GM18520 (cell line): ENCODE results near the gene GATAD2B.

ENCODE experiments used
- ATAC-seq: cut with Tn5 transposase; IDR thresholded peaks from one replicate; pipeline ENCODE4 v1.9.1; 2021; ENCODE audit not compliant: unreplicated experiment

Gene GATAD2B

GRCh38 chr1:153922972-153923925 lies at the start of gene GATAD2B:
GATAD2B (minus strand) TSS chr1:153922972; CDS start chr1:153828347, 94,625 bp downstream.
- peak; percentile 95 for ATAC-seq

GRCh38 chr1:153970346-153970745 lies 47.6 kb upstream of the GATAD2B start:
- ATAC-seq = no peak

- no peak for ATAC-seq
These were observed 46.2 kb upstream of the GATAD2B start for GRCh38 chr1:153968972-153969371.

GRCh38 chr1:153968408-153968807 lies 45.6 kb upstream of the GATAD2B start:
- no peak for ATAC-seq

- no peak for ATAC-seq
These were observed 45.2 kb upstream of the GATAD2B start for GRCh38 chr1:153968000-153968363.

GRCh38 chr1:153967107-153967999 lies 44.6 kb upstream of the GATAD2B start, which contains the start of gene CREB3L4:
CREB3L4 (plus strand) TSS chr1:153967902; CDS start chr1:153968526, 624 bp downstream.
- ATAC-seq = peak; percentile 69

GRCh38 chr1:153963850-153964331 lies 41.1 kb upstream of the GATAD2B start:
- peak; percentile 1 for ATAC-seq

- ATAC-seq = peak; percentile 43
These were observed 40.5 kb upstream of the GATAD2B start, which contains the start of gene SLC39A1 for GRCh38 chr1:153963030-153963849. SLC39A1 (minus strand) TSS chr1:153963537; CDS start chr1:153962715, 822 bp downstream.

GRCh38 chr1:153962088-153963029 lies 39.6 kb upstream of the GATAD2B start:
- ATAC-seq = no peak

GRCh38 chr1:153961421-153961820 lies 38.6 kb upstream of the GATAD2B start:
- ATAC-seq = no peak

- no peak for ATAC-seq
These were observed 37.4 kb upstream of the GATAD2B start for GRCh38 chr1:153960206-153960605.

GRCh38 chr1:153959454-153959853 lies 36.7 kb upstream of the GATAD2B start:
- ATAC-seq = no peak

- ATAC-seq = no peak
These were observed 36.1 kb upstream of the GATAD2B start for GRCh38 chr1:153958961-153959260.

- peak; percentile 68 for ATAC-seq
These were observed 35.6 kb upstream of the GATAD2B start, which contains the start of gene CRTC2 for GRCh38 chr1:153958111-153958960. CRTC2 (minus strand) TSS chr1:153958612; CDS start chr1:153958497, 115 bp downstream.

GRCh38 chr1:153957744-153958110 lies 35.0 kb upstream of the GATAD2B start:
- ATAC-seq = no peak

GRCh38 chr1:153956997-153957715 lies 34.4 kb upstream of the GATAD2B start:
- no peak for ATAC-seq

- no peak for ATAC-seq
These were observed 32.1 kb upstream of the GATAD2B start for GRCh38 chr1:153954826-153955225.

GRCh38 chr1:153953859-153954365 lies 31.1 kb upstream of the GATAD2B start:
- no peak for ATAC-seq
